Neural cell (in vitro differentiated cells): Measurements from ENCODE around the gene TSFM. TPM values are rescaled to one million over a fixed set of nuclear protein-coding genes. Genes with fewer than 3 reads are reported as not detected.

ENCODE experiments used
- H2AFZ ChIP-seq: fragments of 200-600, 300-800 bp; sonication (generic), shearing (Covaris generic); 2 replicates; pipeline ENCODE4 v1.6.0; 2014; ENCODE audit warnings: low read depth, mild to moderate bottlenecking, antibody characterized with exemption, low read length, moderate library complexity
- H3F3A ChIP-seq: fragments of 200-600 bp; shearing (Covaris generic); 2 replicates; pipeline ENCODE4 v1.6.1; 2016; ENCODE audit warnings: mild to moderate bottlenecking, moderate library complexity, mixed read lengths, antibody characterized with exemption, low read length; ENCODE audit not compliant: insufficient read depth, poor library complexity, severe bottlenecking
- H3K27ac ChIP-seq: fragments of 200-600, 300-800 bp; sonication (generic), shearing (Covaris generic); 2 replicates; pipeline ENCODE4 v1.5.1; 2014; ENCODE audit warnings: mild to moderate bottlenecking, low read length, moderate library complexity
- H3K27me3 ChIP-seq: fragments of 300-800, 200-600 bp; sonication (generic), shearing (Covaris generic); 2 replicates; pipeline ENCODE4 v1.6.0; 2014; ENCODE audit warnings: mild to moderate bottlenecking, low read depth, low read length, moderate library complexity; ENCODE audit not compliant: insufficient read depth
- H3K36me3 ChIP-seq: fragments of 300-800, 200-600 bp; sonication (generic), shearing (Covaris generic); 2 replicates; pipeline ENCODE4 v1.5.1; 2014; ENCODE audit warnings: mild to moderate bottlenecking, antibody characterized with exemption, low read length, moderate library complexity; ENCODE audit not compliant: insufficient read depth
- H3K4me2 ChIP-seq: fragments of 300-800, 200-600 bp; sonication (generic), shearing (Covaris generic); 2 replicates; pipeline ENCODE4 v1.6.0; 2014; ENCODE audit warnings: mild to moderate bottlenecking, low read length
- H3K4me3 ChIP-seq: fragments of 300-800, 200-600 bp; sonication (generic), shearing (Covaris generic); 2 replicates; pipeline ENCODE4 v1.5.1; 2014; ENCODE audit warnings: mild to moderate bottlenecking, low read length, moderate library complexity
- H3K79me2 ChIP-seq: fragments of 200-600 bp; shearing (Covaris generic); replicated peaks from 2 replicates; pipeline ENCODE4 v1.6.0; 2014; ENCODE audit warnings: mild to moderate bottlenecking, low read length, moderate library complexity; ENCODE audit not compliant: insufficient read depth
- H3K9ac ChIP-seq: fragments of 300-800, 200-600 bp; sonication (generic), shearing (Covaris generic); 2 replicates; pipeline ENCODE4 v1.6.1; 2016; ENCODE audit warnings: mild to moderate bottlenecking, low read length, mixed read lengths
- H3K9me2 ChIP-seq: fragments of 200-600 bp; shearing (Covaris generic); 2 replicates; pipeline ENCODE4 v1.6.1; 2016; ENCODE audit warnings: mild to moderate bottlenecking, low read length, mixed read lengths; ENCODE audit not compliant: insufficient read depth
- H3K9me3 ChIP-seq: fragments of 200-600, 300-800 bp; sonication (generic), shearing (Covaris generic); 2 replicates; pipeline ENCODE4 v1.6.1; 2016; ENCODE audit warnings: mild to moderate bottlenecking, mixed run types, low read length, moderate library complexity, mixed read lengths
- H4K20me1 ChIP-seq: fragments of 200-600 bp; shearing (Covaris generic); 2 replicates; pipeline ENCODE4 v1.6.1; 2016; ENCODE audit warnings: mild to moderate bottlenecking, mixed run types; ENCODE audit not compliant: insufficient read depth
- CTCF ChIP-seq: fragments of 450-650 bp; IDR thresholded peaks from 2 replicates; pipeline ENCODE4 v1.5.1; 2014; ENCODE audit warnings: antibody characterized with exemption, mild to moderate bottlenecking, moderate library complexity; ENCODE audit not compliant: poor library complexity, severe bottlenecking
- EP300 ChIP-seq: fragments of 450-650 bp; conservative IDR thresholded peaks from 2 replicates; pipeline ENCODE4 v1.6.1; 2014; ENCODE audit warnings: antibody characterized with exemption, mild to moderate bottlenecking, moderate library complexity; ENCODE audit not compliant: poor library complexity, severe bottlenecking
- EZH2 ChIP-seq: fragments of 200-600, 300-800 bp; shearing (Covaris generic), sonication (generic); IDR thresholded peaks from 2 replicates; pipeline ENCODE4 v1.6.1; 2014; ENCODE audit warnings: antibody characterized with exemption, low read length, borderline replicate concordance, mild to moderate bottlenecking; ENCODE audit not compliant: insufficient read depth, poor library complexity, severe bottlenecking
- MXI1 ChIP-seq: fragments of 450-650 bp; conservative IDR thresholded peaks from 2 replicates; pipeline ENCODE4 v1.6.1; 2014; ENCODE audit warnings: antibody characterized with exemption, mild to moderate bottlenecking; ENCODE audit not compliant: poor library complexity, severe bottlenecking
- POLR2AphosphoS5 ChIP-seq: IDR thresholded peaks from 2 replicates; pipeline ENCODE4 v1.6.1; 2012
- RAD21 ChIP-seq: fragments of 450-650 bp; conservative IDR thresholded peaks from 2 replicates; pipeline ENCODE4 v1.6.1; 2014; ENCODE audit warnings: antibody characterized with exemption, mild to moderate bottlenecking, moderate library complexity
- TAF1 ChIP-seq: IDR thresholded peaks from 2 replicates; pipeline ENCODE4 v1.6.1; 2012; ENCODE audit warnings: low read depth
- polyA plus RNA-seq: library from polyadenylated mRNA; depleted of rRNA; stranded (reverse); fragments of >200 nt; gene quantifications from 2 replicates; pipeline ENCODE4 v1.2.3, GENCODE V29; 2014
- TF ChIP-seq, protein P1 (sequence below): IDR thresholded peaks from 2 replicates; pipeline ENCODE4 v1.6.1; 2012; ENCODE audit warnings: borderline replicate concordance

The TSFM gene
- polyA plus RNA-seq, 1 donor from 2014 or later = 37.8 TPM

GRCh38 chr12:57821474-57822214 lies 39.1 kb downstream of the TSFM start (continued):
- TF ChIP-seq RAD21 = no peak

- Histone ChIP-seq H3K27ac (no peak overlapping the region), H4K20me1 (no peaks in the 10 kb centered on the region), H3K36me3 (no peaks in the 10 kb centered on the region)
Observed at GRCh38 chr12:57822392-57823130, 40.0 kb downstream of the TSFM start.

More at GRCh38 chr12:57822392-57823130, 40.0 kb downstream of the TSFM start:
- Histone ChIP-seq H3K9ac (no peak overlapping the region), H2AFZ (no peak overlapping the region), H3K9me3 (no peaks in the 10 kb centered on the region), H3F3A (no peaks in the 10 kb centered on the region), H3K27me3 (no peaks in the 10 kb centered on the region), H3K9me2 (no peaks in the 10 kb centered on the region), H3K4me3 (no peak overlapping the region), H3K4me2 (no peak overlapping the region), H3K79me2 (no peaks in the 10 kb centered on the region)
- TF ChIP-seq CTCF (no peak), POLR2AphosphoS5 (no peak), EZH2 (no peak), TAF1 (no peak), RAD21 (no peak), EP300 (no peak), MXI1 (no peak)
- TF ChIP-seq, protein P1, sequence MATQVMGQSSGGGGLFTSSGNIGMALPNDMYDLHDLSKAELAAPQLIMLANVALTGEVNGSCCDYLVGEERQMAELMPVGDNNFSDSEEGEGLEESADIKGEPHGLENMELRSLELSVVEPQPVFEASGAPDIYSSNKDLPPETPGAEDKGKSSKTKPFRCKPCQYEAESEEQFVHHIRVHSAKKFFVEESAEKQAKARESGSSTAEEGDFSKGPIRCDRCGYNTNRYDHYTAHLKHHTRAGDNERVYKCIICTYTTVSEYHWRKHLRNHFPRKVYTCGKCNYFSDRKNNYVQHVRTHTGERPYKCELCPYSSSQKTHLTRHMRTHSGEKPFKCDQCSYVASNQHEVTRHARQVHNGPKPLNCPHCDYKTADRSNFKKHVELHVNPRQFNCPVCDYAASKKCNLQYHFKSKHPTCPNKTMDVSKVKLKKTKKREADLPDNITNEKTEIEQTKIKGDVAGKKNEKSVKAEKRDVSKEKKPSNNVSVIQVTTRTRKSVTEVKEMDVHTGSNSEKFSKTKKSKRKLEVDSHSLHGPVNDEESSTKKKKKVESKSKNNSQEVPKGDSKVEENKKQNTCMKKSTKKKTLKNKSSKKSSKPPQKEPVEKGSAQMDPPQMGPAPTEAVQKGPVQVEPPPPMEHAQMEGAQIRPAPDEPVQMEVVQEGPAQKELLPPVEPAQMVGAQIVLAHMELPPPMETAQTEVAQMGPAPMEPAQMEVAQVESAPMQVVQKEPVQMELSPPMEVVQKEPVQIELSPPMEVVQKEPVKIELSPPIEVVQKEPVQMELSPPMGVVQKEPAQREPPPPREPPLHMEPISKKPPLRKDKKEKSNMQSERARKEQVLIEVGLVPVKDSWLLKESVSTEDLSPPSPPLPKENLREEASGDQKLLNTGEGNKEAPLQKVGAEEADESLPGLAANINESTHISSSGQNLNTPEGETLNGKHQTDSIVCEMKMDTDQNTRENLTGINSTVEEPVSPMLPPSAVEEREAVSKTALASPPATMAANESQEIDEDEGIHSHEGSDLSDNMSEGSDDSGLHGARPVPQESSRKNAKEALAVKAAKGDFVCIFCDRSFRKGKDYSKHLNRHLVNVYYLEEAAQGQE = no peak
